UCSD-AML1 (cell line): ENCODE results near the gene STAB1.

ENCODE experiments used
- DNase-seq: peaks from one replicate; lab custom pipeline; 2025; ENCODE audit not compliant: unreplicated experiment; lab: John Stamatoyannopoulos, UW

STAB1 gene

DNA sequence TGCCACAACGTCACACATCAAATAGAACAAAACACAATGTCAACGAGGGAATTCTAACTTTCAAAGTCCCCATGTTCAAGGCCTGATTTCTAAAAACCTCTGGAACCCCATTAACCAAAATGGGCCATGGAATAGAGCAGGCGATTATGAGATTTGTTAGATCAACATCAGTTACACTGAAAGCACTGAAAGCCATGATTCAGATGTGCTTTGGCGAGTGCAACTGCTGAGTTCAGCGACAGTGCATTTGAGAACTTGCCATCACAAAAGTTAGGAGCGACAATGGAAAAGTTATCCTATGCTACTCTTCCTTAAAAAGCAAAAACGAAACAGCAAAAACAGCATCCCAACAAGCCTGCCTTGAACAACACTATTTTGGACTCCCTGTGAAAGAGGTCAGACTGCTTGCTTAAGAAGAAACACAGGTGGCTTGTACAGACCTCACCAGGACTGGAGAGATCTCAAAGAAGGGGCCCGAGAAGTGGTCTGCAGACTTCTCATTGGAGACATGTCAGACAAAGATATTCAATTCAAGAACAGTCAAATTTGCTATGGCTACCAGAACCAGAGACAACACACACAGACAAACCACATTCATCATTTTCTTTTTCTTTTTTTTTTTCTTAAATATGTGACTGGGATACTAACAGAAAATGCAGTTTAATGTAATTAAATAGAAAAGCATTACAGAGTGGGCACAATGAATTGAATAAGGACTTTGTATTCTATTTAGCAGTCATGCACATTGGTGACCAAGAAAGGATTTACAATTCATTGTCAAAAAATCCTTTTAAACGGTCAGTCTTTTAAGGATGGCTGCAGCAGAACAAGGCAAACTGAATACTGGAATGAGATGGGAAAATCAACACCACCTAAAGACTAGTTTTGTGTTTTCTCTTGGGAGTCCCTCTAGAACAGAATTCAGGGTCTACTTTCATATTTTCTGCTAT, 62.1 kb downstream of the STAB1 start:
- no peak for DNase-seq

DNA sequence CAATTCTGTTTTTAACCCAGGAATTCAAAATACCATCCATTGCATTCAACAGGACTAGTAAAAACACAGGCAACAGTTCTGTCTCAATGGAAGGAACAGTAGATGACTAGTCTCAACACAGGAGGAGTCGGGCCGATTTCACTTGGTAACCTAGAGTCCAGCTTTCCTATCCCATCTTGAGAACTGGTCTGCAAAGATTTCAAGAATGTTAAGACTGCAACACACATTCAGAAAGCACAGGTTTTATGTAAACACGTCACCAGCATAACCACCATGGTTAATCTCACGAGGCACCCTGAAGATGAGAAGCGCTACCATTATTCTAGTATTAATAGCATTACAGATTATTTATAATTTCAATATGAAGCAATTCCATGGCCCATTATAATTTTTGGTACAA, 63.3 kb downstream of the STAB1 start:
- no peak for DNase-seq

DNA sequence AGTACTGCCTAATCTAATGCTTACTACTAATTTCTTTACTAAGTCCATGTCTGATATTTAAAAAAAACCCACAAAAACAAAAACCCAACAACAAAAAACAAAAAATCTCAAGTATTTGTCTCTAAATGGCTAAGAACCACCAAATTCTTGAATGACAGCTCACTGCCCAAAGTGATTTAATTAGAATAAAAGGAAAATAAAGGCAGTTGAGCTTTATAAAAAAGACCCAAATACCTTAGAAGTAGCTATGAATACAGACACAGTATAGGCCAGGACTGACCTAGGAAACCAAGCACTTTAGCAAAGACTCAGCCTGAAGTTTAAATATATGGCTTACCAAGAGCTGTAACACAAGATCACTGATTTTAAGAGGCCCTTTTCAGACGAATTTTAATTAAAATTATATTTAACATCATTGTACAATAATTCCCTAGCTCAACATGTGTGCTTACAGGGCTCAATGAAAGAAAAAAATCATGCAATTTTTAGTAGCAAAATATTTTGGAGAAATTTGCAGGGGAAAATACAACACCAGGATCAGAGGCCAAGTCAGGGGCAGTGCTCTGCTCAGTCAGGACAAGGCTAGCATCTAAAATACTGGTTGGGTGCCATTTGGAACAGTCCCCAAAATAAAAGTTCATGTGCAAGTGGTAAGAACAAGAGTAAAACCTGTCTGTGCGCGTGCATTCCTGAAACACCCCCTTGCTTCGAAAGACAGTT, 66.0 kb downstream of the STAB1 start:
- DNase-seq, result no peak

DNA sequence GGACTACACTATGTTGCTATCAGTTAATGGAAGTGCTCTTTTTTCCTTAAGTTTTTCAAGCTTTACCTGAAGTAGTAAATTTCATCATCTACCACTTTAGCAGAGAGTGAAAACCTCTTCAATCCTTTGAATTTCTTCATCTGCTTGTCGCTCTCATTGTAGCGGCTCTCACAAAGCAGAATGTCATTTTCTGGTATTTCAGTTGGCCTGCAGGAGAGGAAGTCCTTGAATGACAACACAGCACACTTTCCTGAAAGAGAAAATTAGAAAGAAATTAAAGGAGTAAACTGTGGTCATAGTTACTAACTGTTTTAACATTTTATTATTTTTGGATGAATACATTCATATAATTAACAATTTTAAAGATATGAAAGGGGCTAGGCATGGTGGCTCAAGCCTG, 68.8 kb downstream of the STAB1 start:
- no peak for DNase-seq

DNA sequence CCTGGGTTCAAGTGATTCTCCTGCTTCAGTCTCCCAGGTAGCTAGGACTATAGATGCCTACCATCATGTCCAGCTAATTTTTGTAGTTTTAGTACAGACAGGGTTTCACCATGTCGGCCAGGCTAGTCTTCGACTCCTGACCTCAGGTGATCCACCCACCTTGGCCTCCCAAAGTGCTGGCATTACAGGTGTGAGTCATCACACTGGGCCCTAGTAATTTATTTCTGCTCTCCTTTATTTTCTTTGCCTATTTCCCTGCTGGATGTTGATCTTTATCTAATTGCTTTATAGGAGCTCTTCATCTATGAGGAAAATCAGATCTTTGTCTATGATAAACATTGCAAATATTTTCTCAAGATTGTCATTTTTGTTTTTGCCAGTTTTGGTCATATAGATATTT, 72.9 kb downstream of the STAB1 start:
- DNase-seq, result no peak

DNA sequence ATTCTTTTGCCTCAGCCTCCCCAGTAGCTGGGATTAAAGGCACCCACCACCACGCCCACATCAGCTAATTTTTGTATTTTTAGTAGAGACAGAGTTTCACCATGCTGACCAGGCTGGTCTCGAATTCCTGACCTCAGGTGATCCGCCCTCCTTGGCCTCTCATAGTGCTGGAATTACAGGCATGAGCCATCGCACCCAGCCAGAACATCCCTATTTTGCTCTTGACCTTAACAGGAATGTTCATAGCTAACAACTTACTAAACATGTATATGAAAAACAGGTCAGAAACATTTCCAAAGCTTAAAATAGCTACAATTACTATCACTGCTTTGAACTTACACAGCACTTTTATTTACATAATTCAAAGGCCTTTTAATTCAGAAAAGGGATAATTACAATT, 74.9 kb downstream of the STAB1 start:
- DNase-seq, result no peak

DNA sequence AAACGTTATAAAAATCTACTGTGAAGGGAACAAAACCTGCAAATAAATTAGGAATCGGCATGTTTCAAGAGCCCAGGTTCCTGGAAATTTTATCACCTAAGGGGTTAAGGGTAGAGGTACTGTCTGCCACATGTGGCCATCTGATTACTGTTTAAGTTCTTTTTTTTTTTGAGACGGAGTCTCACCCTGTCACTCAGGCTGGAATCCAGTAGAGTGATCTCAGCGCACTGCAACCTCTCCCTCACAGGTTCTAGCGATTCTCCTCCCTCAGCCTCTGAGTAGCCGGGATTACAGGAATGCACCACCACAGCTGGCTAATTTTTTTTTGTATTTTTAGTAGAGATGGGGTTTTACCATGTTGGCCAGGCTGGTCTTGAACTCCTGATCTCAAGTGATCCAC, 77.1 kb downstream of the STAB1 start:
- DNase-seq, result no peak
